ENCODE measurements around the gene NMNAT3.

GRCh38 chr3:139518306-139518705 is 159.5 kb downstream of the NMNAT3 start:
- TF ChIP-seq CTCF (IDR thresholded peaks at IDR 0.05) (no peak), POLR2AphosphoS5 (IDR thresholded peaks at IDR 0.05) (no peak)
